Fibroblast of skin of right biceps (primary cell): Measurements from ENCODE around the gene SLC35F3.
A peak's percentile ranks its signal among the peaks of the same experiment; 100 is the strongest.

Source experiments
- DNase-seq: peaks from one replicate; pipeline ENCODE4 v3.0.0-alpha.2; 2013

SLC35F3 gene

DNA sequence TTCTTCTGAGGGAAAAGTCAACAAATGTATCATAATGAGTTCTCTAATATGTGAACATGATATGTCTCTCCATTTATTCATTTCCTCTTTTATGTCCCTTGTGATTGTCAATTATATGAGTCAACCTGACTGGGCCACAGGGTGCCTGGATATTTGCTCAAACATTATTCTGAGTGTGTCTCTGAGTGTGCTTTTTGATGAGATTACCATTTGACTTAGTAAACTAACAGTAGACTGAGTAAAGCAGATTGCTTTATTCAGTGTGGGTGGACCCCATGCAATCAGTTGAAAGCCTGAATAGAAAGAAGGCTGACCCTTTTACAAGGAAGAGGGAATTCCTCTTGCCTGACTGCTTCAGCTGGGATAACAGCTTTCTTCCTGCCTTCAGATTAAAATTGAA is 142.6 kb downstream of the SLC35F3 start:
- no peak for DNase-seq

DNA sequence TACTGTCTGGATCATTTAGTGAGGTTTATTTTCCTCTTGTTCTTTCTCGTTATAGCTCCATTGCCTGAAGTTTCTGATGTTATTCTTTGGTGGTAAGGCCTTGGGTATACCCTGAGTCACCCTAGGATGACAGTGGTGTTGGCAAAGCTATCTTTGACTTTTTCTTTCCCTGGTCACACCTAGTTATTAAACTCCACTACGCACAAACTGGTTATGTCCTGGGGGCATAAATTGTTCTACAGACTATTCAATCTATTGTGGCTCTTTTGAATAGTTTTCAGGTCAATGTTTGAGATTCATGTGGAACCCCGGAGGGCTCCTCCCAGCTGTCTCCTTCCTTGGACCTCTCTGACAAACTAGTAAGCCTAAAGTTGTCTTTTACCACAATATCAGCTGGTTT is 157.7 kb downstream of the SLC35F3 start:
- no peak for DNase-seq

DNA sequence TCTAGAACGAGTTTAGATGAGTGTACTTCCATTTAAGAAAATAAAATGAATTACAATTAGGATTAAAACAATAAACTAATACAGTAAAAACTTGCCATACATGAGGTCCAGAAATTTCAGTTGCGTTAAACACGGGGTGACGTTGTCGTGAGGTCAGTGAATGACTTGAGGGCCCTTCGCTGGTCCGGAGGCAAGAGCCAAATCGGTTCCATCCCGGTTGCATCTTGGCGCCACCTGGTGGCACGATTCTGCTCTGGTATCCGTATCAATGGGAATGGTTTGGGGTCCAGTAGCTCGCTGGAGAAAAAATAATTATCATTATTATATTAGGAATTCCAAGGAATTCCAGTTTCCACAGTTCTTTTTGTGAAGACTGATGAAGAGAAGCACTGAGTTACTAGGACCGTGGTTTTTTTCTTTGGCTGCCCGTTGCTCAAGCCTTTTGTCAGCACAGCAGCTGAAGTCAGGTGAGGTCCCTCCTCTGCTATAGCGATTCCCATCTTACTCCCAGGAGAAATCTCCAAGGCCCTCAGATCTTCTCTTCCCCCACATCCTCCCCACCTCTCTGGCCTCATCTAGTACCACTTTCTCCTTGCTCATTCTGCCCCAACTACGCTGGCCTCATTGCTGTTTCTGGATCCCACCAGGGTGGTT is 161.4 kb downstream of the SLC35F3 start:
- DNase-seq: peak; percentile 60

DNA sequence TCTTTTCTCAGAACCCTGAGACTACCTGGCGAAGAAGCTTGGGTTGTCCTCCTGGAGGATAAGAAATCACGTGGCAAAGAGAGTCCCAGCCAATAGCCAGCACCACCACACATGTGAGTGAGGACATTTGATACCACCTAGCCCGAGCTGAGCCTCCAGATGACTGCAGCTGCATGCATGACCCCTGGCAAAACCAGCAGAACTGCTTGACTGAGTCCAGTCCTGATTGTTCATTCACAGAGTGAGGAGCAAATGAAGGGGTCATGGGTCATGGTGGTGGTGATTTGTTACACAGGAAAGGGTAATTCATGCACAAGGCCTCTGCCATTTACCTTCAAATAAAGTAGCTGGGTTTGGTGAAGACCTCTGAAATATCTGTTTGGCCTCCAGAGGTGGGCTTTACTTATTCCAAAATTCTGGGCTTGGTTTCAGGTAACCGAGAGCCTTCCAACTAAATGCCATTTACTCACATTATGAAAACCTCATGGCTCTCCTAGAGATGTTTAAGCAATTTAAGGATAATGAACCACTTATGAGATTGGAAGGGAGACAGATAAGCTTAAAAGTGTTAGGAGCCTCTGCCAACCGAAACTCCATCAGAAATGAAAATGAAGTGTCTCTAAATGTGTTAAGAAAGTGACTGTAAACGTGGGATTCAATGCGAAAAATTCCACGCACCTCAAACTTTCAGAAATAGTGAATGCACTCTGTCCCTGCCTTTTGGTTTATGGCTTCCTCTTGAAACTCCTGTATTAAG is 163.3 kb downstream of the SLC35F3 start:
- DNase-seq: no peak

DNA sequence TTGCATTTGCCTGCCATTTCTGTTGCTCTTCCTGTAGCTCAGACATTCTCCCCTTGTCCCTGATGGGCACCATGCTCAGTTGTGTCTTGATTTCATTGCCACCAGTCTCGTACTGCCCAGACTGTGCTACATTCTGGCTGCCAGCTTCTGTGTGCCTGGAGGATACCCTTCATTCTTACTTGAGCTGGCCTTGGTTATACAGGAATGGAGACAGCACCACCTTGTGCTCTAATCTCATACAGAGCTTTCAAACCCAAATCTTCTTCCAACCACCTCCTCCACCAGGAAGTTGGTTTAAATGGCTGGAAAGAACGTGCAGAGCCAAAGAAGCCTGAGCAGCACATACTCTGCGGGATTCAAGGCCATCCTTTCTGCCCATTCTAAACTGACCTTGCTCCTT is 165.3 kb downstream of the SLC35F3 start:
- no peak for DNase-seq

DNA sequence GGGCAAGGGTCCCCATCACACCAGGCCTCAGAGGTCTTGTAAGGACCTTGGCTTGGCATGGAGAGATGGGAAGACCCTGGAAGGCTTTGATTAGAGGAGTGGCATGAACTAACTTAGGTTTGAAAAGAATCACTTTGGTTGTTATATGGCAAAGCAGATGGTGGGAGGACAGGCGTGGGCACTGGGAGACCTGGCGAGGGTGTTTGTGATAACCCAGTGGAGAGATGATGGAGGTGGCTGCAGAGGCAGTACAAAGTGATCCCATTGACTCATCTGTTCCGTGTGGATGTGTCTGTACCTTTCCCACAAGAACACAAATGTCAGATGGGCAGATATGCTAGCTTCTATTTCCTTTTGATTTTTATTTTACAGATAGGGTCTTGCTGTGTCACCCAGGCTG is 168.3 kb downstream of the SLC35F3 start:
- no peak for DNase-seq

DNA sequence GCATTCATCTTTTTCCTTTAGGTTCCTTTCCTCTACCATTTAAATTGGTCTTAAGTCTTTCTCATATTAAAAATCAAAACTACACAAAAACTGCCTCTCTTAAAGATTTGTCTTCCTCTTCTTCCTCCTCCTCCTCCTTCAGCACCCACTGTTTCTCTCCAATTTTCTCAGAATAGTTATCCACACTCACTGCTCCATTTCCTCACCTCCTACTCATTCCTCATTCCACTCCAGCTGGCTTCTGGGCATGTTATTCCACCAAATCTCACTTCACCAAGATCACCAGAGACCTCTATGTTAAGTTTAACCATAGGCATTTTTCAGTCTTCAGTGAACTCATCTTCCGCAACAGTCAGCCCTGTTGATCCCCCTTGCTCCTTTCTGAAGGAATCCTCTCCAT is 173.7 kb downstream of the SLC35F3 start:
- DNase-seq: no peak

DNA sequence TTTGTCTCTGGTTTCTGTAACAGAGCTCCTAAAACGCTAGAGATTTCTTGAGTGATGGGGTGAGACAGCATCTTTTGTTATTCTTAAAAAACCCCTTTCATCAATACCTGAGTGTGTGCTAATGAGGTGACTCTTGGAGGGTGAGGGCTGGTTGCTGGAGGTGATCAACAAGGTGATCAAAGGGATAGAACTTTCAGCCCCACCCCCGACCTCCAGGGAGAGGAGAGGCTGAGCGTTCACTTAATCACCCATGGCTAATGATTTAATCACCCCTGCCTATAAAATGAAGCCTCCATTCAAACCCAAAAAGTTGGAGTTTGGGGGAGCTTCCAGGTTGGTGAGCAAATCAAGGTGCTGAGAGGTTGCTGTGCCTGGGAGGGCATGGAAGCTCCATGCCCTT is 175.4 kb downstream of the SLC35F3 start:
- no peak for DNase-seq

DNA sequence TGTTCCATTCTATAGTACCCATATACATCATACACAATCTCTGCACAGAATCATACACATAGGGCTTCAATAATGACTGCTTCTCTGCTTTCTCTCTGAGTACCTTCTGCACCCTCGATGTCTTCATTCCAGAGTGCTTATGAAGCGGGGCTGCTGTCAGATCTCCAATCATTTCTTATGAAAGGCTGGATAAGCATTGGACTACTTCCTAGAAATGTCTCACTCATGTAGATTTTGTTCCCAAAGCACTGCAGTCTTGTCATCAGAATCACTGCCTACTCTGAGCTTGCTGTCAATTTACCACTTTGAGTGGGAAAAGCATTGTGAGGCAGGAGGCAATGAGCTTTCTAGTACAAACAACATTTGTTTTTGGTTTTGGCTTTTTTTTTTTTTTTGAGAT is 179.0 kb downstream of the SLC35F3 start:
- DNase-seq: no peak

DNA sequence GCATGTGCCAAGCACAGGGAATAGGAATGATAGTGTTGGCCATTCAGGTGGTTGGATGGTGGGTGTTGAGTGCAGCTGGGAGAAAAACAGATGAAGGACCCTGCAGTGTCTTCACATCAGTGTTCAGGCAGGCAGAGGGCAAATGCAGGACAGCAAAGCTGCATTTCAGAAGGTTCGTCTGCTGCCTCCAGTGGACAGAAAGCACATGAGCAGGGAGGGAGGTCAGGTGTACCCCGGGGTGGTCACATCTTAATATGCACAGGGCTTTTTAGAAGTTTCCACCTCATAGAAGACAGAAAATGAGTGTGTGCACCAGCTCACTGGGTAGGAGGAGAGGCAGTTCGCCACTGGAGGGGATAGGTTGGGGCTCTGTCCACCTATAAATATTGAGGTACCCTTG is 184.9 kb downstream of the SLC35F3 start:
- DNase-seq: no peak

DNA sequence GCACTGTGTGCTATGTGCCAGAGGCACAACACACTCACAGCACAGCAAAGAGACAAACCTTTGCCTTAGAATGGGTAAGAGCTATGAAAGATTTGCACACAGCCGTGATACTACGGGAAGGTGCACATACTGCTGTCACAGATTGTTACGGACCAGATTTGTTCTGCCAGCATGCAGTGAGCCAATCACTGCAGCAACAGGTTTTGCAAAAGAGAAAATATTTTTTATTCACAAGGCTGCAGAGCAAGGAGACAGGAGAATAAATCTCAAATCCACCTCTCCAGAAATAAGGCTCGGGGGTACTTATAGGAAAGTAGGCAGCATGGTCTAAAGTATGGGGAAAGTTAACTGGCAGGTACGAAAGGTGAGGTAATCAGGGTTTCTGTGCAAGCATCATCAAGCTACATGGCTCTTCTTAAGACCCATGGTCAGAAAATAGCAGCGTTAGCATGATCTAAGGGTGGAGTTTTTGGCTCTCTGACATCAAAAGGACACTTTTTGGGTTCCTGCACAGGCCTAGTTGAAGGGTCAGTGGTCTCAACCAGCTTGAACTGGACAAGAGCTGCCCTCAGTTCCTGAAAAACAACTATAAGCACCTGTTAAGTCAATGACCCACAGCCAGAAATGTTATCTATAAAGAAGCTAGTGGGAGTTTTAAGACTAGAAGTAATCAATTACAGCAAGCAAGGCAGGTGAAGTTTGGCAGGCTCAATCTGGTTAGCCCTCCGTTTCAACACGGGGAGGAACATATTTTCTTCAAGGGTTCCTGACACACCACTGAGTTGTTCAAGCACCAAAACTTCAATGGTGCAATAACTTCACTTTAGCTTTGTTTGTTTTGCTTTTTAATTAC is 186.0 kb downstream of the SLC35F3 start:
- no peak for DNase-seq

DNA sequence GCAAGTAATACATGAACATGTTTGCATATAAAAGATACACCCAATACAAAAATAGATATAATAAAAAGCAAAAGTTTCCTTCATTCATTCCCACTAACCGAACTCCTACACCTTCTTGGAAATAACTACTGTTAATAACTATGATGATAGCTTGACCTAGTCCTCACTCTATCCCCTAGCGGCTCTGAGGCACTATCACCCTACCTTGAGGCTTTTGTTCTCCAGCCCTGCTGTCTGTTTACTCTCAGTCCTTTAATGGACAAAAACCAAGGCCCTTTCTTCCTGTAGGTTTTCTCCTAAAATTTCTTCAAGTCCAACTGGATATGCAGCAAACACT is 186.6 kb downstream of the SLC35F3 start:
- no peak for DNase-seq

DNA sequence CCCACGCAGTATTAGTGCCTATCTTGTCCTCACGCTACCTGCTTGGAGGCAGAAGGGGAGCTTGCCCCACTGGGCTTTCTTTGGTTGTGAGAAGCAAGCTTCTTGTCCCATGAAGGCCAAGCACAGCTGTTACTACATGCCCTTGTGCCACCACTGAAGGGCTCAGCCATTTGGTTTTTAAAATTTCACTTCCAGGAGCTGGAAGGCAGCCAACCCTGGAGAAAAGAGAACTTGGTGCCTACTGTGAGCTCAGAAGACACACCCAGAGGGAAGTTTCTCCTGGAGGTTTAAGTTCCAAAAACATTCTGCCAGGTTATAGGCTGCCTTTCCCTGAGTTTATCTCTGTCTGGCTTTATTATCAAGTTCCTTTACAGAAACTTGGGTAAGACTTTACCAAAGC is 187.4 kb downstream of the SLC35F3 start:
- no peak for DNase-seq

DNA sequence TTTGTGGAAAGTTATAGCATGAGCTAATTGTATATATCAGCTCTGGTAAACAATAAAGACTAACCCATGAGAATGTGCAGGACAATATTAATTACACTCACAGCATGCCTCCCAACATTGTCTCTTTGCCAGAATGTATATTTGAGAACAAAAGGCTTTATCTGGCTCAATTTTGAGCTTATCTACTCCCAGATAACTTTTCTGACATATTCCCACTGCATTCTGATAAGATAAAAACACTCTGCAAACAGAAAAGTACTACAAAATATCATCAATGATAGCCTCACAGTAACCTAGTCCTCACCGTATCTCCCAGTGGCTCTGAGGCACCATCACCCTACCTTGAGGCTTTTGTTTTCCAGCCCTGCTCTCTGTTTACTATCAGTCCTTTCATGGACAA is 188.6 kb downstream of the SLC35F3 start:
- DNase-seq: no peak

DNA sequence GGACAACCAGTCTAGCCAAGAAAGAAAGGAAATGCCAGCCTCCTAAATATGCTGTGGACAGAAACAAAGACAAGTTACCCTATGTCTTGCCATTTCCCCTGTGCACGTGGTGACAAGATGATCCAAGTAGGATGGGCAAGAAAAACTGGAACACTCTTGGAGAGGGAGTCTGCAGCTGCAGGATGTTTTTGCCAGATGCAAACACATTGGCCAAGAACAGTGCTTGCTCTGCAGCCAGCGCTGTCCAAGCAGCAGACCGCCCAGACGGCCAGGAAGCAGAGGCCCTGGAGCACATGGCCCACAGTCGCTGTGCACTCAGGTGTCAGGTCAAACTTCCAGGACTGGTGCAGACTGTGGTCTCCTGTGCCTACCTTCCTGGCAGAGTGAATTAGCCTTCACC is 189.3 kb downstream of the SLC35F3 start:
- DNase-seq: no peak

DNA sequence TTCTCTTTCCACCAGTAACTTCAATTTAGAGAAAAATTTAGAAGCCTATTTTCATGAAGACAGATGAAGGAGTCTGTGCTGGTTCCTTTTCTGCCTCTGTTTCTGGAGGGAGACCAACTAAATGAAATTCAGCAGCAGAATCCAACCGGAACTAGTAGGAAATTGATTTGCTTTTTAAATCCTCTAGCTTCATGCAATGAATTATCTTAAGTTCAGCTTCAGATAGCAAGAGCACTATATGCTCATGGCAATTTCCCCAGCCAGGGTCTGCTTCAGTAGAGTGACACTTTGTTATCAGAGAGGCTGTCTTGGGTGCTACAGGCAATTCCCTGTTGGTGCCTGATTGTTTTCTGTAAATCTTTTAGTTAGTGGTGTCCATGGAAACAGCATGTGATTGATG is 189.7 kb downstream of the SLC35F3 start:
- DNase-seq: no peak

DNA sequence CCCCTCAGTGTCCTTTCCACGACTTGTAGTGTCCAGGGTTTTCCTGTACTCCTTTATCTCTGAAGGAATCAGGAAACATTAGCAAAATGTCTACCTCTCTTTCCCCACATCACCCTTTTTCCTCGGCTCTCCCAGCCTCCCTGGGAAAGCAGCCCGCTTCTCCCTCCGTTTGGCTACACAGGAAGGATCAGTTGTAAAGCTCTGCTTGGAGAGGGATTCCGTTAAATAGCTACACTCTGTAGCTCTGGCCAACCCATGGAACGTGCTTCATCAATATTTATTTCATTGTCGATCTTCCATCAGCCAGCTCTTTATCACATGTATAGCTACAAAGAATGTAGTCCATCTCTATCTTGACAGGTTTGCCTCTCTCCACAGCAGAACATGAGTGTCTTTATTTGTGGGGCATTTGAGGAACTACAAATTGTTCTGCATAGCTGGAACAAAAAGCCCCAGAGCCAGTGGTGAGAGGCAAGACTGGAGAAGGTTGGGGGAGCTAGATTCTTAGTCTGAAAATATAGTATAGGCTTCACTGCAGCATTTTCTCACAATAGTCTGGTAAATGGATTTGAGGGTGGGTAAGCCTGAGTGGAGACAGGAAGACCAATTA is 191.8 kb downstream of the SLC35F3 start:
- DNase-seq: no peak

DNA sequence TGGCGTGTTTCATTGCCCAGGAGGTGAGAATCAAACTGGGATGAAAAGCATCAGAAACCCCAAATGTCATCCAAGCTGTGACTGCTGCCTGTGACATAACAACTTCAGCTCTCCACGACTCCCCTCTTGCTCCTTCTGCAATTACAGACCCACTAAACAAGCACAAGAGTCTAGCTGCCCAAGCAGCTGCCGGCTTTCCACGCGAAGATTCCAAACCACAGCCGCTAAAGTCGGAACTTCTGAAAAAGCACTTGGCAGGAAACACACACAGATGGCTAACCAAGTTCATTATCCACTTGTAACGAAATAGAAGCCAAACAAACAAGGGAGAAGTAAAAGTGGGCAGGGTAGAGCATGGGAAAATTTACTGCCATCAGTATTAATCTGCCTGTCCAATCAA is 198.1 kb downstream of the SLC35F3 start:
- no peak for DNase-seq

DNA sequence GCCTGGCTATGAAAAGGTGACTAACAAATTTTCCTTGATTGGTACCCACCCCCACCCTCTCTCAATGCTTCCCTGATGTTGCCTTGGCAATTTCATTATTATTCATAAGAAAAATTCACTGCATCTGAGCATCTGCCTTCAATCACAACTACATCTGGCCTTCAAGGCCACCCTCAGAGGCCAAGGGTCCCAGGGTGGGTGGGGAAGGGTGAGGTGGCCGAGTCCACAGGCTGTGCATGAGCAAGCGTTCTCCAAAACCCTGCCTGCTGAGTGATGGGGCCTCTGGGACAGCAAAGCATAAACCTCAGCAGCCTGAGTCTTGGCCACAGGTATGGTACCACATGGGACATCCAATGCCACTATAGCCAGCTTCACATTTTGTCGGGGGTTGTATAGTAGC is 198.7 kb downstream of the SLC35F3 start:
- DNase-seq: no peak

DNA sequence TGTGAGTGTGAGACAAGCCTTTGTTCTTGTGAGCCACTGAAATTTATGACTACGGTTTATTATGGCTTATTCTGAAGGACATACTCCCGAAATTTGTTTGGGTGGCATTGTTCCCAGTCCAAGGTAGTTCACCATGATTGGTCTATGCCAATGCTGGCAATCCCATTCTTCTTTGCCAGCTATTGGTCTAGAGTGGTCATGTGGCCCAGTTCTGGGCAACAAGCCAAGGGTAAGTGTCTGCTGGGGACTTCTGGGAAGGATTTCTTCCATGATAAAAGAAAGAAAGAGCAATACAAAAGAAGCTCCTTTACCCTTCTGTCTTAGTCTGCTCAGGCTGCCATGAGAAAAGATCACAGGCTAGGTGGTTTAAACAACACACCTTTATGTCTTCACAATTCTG is 201.6 kb downstream of the SLC35F3 start:
- DNase-seq: no peak

DNA sequence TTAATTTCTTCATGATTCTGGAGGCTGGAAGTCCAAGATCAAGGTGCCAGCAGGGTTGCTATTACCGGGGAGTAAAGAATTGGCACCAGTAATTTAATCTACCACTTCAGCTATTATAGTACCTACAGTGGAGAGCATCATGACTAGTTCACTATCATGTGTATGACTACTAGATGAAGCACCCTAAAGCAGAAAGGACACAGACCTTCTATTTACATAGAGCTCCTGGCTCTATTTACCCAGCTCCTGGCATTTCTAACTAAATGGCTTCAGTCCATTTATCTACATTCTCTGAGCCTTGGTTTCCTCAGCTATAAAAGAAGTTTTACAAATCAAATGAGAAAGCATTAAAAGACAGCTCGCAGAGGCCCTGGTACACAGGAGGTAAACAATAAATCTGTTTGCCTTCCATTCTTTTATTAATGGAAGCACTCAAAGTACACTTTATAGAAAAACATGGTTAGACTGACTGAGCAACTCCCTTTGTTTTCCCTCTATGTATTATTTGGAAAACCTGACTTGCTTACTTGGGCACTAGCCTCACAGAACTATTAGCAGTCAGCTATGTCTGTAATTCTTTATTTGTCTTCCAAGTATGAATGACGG is 203.0 kb downstream of the SLC35F3 start:
- no peak for DNase-seq

DNA sequence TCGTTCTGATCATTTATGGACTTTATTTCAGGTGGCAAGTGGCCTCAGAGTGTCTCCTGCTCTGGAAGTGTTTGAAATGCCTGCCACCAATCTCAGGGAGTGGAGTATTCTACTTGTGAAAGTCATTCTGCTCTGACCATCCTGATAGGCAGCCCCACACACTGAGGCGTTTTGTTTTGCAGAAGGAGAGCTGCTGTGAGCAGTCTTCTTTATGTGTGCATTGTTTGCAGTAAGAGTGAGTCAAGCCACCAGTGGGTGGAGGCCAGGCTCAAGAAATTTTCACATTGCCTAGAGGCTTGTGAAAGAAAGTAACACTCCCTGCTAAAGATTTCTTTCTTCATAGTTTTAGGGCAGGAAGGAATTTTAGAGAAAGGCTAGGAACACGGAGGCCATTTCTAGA is 204.4 kb downstream of the SLC35F3 start:
- DNase-seq: no peak

DNA sequence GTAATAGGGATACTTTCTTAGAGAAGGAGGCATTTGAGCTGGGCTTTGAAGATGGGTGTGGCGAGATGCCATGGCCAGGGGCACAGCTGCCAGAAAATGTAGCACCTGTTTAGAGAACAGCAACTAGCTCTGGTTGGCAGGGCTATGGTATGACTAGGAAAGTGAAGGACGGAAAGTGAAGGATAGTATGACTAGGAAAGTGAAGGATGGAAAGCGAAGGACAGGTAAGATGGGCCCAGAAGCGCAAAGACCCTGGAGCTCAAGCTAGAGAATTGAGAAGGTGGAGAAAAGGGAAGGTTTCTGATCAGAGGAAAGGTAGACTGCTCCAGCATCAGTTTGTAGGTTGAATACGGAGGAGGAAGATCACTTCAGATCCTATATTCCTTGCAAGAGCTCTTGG is 205.4 kb downstream of the SLC35F3 start:
- DNase-seq: no peak
